NB4 (cell line): ENCODE data around the gene SST.

ENCODE experiments used
- CTCF ChIP-seq: IDR thresholded peaks from one replicate; pipeline ENCODE4 v1.5.1; 2012; ENCODE audit warnings: low read depth, low read length
- POLR2A ChIP-seq: IDR thresholded peaks from 2 replicates; pipeline ENCODE4 v1.6.1; 2011; ENCODE audit warnings: mild to moderate bottlenecking; ENCODE audit not compliant: insufficient read length; ENCODE audit errors: extremely low read depth

DNA sequence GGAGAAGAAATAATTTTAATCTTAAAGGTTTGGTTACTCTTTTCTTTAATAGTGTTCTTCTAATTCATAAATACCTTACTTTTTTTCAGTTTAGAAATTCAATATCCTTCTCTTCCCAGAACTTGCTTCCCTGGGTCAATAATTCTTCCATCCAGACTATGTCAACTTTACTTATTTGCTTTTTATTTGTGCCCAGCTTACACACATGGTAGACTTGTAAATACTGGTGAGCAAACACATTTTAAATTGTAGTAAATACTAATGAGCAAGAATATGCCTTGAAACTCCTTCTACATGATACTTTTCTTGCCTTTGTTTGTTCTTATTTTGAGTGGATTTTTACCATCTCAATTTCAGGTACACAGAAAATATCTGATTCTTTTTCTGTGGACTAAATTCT lies 33.7 kb downstream of the SST start:
- no peak for TF ChIP-seq CTCF
- TF ChIP-seq POLR2A: no peak
